Activated CD4-positive, CD25-positive, alpha-beta regulatory T cell (primary cell): ENCODE measurements around the gene MGAT4B.

Source experiments
- DNase-seq, 4 experiments: peaks; one replicate each; lab custom pipeline; 2025; lab: John Stamatoyannopoulos, UW

MGAT4B gene

DNA sequence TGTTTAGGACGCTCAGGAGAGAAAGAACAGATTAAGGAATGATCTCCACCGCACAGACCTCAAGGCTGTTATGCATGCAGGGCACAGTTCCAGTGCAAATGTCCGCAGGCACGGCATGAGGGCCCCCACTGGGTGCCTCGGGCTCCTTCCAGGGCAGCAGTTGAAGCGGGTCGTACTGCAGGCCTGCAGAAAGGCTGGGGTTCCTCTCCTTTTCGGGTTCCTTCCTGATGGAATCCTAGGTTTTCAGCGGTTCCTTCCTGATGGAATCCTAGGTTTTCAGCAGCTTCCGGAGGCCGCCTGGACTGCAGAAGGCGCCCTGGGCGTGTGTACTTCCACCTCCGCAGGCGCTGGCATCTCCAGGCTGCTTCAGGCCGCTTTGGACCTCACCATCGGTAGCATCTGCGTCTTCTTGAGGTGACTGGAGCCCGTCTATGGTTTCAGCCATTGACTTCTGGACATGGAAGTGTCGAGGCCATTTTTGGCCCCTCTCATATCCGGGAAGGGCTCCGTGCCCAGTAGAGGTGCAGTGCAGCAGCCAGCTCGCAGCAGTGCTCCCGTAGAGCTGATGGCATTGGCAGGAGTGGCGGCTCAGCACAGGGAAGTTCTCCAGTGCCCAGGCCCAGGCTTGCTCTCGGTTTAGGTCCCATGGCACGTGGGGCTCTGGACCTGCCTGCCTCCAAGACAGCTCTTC is 5.6 kb upstream of the MGAT4B start:
- DNase-seq = no peak

DNA sequence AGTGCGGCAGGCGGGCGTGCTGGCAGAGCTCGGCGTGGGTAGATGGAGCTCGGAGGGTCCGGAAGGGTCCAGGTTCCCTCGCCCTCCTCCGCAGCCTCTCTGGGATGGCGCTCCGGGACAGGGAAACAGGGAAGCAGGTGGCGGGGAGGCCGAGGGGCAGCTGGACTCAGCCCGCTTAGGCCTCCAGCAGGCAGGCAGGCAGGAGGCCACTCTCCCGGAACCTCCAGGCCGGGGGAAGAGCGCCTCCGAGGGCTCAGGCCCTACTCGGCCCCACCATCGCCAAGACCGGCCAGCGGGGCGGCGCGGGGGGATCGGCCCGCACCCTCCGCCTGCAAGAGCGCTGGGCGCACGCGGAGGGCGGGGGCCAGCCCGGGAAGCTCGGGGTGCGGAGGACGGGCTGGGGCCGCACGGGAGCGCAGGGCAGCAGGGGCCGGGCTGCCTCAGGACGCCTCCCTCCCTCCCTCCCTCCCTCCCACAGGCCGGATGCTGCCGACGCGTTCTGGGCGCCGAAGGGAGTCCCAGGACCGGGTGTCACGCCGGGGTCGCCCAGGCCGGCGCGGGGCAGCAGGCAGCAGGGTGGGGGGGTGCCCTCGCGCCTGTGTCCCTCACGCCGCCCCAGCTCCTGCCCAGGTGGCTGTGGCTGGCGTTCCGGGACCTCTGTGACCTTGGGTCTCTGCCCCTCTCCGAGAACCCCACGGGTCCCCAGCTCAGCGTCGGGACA is 977 bp downstream of the MGAT4B start:
- no peak for DNase-seq

DNA sequence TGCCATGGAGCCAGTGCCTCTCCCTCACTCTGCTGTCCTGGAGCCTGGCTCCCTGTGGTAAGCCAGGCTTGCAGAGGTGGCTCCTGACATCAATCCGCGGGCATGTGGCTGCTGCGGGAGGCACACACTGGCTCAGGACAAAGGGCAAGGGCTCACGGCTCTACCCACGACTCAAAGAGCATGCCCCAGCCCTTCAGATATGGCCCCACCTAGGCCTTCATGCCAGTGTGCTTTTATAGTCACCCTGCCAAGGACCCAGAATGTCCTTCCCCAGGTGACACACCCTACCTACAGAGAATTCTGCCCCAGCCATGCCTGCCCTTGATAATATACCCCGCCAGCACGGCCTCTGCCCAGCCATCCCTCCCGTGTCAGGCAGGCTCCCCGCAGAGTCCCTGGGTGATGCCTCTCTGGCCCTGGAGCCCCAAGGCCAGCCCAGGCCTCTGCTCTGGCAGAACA is 1.6 kb downstream of the MGAT4B start:
- no peak for DNase-seq

DNA sequence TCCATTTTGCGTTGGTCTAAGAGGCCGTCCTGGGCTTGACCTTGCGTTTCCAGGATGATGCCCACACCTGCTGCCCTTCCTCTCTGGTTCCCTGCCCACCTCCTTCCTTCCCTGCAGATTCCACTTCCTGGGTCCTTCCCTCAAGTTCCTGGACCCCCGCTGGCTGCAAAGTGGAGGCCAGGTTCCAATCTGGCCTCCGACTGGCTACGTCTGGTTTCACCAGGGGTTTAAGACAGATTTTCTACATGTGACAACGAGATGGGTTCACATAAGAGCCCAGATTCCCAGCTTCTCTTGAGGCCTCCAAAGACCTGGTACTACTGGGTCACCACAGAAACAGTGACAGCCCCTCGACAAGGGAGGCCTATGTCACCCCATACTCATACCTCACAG is 2.1 kb downstream of the MGAT4B start:
- no peak for DNase-seq

DNA sequence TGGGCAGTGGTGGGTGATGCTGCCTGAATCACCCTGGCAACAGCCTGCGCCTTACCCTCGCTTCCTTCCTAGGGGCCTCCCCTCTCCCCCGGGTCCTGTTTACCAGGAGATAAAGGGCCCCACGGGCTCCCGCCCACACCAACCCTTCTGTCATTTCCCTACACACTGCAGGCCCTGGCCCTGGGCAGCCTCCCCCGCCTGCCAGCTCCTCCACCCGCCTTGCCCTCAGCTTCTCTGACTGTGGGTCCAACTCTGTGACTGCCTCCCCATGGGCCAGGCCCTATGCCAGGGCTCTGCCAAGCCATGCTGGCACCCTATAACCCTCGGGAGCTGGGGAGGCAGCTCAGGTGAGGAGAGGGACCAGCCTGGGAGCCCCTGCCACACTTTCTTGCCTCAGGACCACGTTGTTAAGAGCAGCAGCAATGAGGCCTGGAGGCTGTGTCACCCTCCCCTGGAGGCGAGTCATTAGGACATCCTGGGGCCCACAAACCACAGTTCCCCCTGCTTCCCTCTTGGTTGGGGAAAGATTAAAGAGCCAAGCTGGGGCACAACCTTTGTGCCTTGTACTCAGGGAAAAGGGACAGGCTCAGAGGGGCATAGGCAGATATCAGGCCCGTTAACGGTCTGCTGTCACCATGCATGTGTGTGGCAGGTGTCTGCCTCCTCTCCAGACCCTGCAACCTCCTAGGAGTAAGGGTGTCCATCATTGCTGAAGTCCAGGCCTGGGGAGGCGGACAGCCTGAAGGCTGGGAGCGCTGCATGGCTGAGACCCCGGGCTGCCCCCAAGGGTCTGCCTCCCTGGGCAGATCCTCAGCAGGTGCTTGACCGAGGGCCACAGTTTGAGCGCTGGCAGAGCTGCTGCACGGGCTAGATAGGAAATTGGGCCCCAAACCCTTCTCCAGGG is 2.8 kb downstream of the MGAT4B start:
- DNase-seq = no peak

DNA sequence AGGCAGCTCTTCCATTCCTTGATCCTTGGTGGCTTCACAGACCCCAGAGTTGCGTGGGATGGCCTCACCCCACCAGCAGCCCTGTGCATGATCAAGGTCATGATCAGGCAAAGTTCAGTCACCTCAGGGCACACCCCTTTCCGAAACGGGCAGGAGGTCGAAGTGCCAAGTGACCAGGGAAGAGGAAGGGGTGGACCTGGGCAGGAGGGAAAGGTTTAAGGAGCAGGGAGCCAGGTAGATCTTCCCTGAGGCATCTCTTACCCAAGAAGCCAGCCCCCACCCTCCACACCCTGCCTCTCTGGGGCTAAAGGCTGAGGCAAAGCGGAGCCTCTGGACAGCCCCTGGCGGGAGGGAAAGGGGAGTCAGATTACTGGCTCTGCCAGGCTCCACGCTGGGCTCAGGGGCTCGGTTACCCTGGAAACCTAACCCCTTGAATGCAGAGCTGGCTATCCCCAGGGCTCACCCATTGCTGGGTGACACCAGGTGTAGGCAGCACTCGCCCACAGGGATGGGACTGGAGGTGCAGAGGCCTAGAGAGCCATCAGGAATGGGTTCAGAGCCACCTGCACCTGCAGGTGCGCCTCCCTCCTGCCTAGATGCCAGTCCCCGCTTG is 3.6 kb downstream of the MGAT4B start:
- no peak for DNase-seq

DNA sequence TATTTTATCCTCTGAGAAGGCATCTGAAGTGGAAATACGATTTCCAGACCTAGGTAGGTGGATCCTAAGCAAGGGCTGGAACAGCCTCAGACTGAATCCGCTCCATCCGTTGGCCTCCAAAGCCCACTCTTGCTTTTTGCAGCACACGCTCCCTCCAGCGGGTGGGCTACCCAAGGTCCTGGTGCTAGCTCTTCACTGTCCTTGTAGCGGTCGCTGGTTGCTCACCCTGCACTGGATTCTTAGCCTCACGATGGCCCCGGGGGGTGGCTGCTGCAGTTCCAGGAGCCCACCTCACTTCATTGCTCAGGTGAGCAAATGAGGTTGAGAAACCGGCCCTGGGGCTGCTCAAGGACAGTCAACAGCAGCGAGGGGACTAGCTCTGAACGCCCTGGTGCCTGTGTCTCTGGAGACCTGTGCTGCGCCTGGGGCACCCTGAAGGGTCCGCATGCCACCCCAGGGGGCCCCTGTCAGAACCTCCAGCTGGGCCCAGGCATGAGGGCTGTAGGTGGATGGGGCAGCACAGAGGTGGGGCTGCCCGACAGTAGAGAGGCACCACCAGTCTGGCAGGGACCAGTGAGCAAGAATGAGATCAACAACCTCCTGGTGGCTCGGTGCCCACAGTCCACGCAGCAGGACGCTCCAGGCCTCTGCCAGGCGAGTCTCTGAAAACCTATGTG is 4.3 kb downstream of the MGAT4B start:
- no peak for DNase-seq

DNA sequence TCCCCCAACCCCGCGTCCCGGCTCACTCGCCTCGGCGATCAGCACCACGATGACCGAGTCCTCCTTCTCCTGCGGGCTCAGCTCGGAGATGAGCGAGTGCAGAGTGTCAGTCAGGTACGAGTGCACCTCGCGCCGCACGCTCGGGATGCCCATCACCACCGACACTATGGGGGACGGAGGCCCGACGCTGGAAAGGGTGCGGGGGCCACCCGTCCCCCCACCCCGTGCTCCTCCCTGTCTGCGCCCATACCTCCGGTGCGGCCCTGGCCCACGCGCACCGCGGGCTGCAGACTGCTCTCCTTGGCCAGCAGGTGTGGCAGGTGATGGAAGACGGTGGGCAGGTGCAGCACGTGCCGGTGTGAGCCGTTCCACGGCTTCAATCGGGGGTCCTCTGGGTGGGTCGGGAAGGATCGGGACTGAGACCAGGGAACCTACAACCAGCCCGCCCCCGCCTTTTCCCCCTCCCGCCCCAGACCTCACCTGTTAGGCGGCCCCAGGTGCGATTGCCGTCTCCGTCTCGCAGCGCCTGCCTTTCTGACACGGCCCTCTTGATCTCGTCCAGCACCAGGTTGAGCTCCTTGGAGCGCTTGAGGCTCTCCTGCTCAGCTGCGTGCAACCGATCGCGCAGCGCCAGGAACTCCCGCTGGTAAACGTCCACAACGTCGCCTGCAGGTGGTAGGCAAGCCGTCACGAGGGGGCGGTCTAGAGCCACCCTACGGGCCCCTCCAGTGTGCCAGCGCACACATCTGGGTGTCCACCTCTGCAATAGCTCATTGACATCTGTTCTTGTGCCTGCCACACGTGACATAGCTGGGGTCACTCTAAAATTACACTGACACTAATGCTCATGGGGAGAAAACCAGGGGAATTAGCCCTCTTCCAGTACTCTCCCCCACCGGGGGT is 5.1 kb downstream of the MGAT4B start:
- peak; percentile 63 to 75 (median 72) for DNase-seq

DNA sequence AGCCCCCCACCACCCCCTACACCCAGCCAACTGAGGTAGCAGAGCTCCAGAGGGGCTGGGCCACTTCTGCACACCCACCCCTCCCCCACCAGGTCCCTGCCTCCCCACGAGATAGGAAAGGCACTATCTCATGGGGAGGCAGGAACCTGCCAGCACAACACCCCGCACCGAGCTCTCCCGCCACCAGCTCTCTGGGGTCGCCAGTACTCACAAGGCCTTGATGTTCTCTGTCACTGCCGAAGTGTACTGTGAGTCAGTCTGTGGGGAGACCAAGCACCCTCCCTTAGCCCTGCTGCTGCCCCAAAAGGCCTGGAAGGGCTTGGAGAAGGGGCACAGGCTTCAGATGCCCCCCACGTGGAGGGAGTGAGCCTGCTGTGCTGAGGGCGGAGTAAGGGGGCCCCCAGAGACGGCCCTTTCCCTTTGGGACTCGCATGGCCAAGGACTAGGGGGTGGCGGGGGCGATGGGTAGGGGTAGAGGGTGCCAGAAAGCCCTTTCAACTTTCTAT is 5.9 kb downstream of the MGAT4B start:
- no peak for DNase-seq

DNA sequence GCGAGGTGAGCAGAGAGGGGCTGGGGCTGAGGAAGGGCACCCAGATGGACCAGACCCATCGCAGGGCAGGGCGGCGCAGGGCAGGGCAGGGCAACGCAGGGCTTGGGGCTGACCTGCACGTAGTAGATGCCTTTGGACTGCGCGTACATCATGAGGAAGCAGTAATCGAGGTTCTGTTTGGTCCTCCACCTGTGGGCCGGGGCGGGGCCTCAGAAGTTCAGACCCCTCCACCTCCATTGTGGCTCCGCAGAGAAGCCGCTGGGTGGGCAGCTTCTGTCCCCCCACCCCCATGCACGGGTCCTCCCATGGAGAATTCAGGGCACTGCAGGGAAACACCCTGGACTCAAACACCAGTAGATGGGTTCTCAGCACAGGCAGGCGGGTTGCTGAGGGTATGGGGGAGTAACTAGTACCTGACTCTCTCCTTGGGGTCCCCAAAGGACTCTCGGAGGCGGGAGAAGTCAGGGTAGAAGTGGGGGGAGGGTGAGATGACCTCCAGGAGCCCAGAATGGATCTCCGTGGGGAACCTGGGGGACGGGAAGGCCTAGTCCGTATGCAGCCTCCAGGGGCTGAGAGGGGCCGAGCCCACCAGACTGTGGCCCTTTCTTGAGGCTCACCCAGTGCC is 6.5 kb downstream of the MGAT4B start:
- DNase-seq = no peak

DNA sequence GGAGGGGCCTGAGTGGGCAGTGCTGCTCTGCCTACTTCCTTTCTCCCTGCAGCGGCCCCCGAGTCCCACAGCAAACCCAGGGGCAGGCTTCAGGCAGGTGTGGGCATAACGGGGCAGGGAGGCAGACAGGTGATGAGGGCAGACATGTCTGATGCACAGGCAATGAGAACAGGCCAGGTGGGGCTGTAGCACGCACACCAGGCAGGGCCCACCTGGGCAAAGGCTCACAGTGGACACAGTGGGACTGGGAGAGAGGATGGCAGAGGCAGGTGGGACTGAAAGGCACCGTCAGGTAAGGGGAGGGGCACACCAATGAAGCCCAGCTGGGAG is 7.1 kb downstream of the MGAT4B start:
- no peak for DNase-seq

DNA sequence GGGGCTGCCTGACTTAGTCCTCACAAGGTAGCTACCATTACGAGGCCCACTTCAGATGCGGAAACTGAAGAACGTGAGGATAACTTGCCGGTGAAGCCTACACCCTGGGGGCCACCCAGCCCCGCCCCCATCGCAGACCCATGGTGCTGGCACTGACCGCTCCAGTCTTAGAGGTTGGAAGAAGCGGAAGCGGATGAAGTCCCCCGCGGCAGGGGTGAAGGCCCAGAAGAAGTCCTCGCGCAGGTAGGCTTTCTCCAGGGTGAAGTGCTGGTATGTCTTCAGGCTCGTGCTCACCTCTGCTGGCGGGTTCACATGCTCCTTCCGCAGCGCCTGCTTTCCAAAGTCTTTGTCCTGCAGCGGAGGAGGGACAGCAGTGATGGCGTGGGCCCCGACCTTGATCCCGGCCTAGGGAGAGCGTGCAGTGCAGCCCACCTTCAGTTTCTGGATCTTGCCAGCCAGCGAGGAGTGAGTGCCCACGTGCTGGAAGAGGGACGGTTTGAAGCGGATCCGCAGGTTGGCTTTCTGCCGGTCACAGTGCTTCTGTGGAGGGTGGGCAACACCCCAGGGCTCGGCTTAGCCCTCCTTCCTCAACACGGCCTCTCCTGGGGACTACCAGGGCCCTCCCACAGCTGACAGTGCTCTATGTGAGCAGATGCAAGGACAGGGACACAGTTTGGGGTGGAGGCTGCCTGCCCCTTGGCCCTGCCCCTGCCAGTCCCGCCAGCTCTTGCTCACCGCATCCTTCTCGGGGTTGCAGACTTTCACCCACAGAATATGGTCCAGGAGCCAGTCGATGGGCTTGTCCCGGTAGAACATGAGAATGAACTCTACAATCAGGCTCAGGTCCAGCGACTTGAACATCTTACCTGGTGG is 7.7 kb downstream of the MGAT4B start:
- no peak for DNase-seq

DNA sequence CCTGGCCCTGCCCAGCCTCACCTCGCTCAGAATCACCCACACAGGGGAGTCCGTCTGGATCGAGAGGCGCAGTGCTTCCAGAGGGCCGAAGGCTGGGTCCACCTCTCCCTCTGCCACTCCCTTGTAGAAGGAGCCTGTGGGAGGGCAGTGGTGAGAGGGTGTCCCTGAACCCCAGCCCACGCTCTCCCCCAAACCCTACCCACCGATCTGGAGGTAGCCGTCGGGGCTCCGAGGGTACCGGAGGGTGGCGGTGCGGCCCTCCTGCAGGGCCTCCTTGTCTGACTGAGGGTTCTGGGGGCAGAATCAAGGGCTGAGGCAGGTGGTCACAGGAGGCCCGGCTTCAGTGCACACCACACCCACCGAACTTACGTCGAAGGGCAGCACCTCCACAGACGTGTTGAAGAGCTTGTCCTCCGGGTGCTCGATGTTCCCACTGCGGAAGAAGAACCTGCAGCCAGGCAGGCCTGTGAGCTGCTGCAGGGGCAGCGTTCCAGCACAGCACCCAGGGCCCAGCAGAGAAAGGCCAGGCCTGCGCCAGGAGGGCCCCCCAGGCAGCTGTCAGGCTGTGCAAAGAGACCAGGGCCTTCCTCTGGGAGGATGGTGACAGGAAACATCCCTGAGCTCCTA is 8.4 kb downstream of the MGAT4B start:
- no peak for DNase-seq

DNA sequence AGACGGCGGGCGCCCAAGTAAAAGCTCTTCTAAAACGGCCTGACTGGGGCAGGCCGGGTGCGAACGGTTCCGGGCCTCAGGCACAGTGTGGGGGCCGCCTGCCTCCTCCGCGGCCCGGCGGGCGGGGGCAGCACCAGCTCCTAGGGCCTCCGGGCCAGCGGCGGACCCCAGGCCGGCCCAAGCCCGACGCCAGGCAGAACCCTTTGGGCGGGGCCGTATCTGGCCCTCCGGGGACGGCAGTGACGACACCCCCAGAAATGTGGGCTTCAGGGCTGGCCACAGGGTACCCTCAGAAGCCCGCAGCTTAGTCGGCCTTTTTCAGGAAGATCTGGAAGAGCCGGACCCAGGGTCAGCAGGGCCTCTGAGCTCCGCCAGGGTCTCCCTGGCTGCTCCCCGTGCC is 8.9 kb downstream of the MGAT4B start:
- DNase-seq = no peak

DNA sequence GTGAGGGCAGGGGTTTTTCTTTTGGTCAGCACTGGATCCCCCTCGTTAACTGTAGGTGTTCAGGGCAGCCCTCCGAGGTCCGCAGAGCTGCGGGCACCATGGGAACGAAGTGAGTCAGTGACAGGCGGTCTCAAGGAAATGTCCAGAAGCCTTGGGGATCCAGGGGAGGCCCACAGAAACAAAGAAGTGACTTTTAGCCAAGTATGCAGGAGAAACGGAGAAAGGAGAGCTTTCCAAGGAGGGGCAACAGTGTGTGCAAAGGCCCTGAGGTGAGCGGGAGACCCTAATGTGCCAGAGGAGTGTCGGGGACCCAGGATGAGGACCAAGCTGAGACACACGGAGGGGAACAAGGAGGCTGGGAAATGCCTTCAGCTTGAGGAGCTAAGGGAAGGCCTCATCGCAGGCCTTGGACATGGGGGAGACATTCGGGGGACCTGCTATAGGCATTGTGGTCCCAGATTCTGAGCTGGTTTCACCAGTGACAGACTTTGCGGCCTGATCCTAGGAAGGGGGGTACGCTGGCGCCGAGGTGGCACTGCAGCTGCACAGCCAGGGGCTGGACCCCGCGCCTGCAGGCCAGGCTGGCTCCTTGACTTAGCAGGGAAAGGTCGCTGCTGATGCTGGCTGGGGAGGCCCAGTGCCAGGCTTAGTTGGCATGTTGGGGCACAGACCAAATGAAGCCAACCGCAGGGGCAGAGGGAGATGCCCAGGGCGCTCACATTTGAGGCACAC is 9.6 kb downstream of the MGAT4B start:
- no peak for DNase-seq

DNA sequence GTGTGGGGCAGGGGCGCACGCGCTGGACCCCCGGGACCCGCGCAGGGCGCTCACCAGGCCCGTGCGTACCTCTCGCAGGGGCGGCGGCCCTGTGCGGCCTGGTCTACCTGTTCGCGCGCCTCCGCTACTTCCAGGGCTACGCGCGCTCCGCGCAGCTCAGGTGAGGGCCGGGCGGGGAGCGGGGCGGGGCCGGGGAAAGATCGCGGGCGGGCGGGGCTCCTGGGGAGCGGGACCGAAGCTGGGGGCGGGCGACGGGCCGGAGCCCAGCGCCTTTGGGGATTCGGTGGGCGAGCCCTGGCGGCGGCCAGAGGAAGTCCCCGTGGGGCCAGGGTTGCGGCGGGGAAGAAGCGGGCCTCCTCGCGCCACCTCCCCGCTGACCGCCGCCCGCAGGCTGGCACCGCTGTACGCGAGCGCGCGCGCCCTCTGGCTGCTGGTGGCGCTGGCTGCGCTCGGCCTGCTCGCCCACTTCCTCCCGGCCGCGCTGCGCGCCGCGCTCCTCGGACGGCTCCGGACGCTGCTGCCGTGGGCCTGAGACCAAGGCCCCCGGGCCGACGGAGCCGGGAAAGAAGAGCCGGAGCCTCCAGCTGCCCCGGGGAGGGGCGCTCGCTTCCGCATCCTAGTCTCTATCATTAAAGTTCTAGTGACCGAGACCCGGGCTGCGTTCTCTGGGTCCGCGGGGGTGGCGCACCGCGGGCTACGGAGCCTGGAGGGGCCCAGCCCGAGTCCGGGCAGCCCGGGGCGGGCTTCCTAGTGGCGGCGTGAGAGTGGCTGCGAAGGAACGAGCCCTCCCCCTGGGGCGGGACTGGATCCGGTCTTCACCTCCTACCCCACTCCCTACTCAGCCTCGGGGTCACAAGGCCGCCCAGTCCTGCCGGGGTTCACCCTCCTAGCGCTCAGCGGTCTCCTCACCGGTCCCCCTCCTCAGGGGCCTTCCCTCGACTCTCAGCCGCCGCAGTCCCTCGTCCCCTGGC is 10.5 kb downstream of the MGAT4B start:
- DNase-seq = peak; percentile 38 to 76 (median 52)
